GM12878 (cell line): ENCODE measurements around the gene SPCS3. TPM values are rescaled to one million over a fixed set of nuclear protein-coding genes. Genes with fewer than 3 reads are reported as not detected.

Experiments
- ASH2L ChIP-seq: fragments of 300-600, 200-600 bp; sonication (generic); IDR thresholded peaks from 2 replicates; pipeline ENCODE4 v1.6.1; 2017; ENCODE audit warnings: low read depth, mild to moderate bottlenecking, borderline replicate concordance
- CREB1 ChIP-seq: IDR thresholded peaks from 2 replicates; pipeline ENCODE4 v1.6.1; 2012; ENCODE audit warnings: low read depth, mild to moderate bottlenecking, inconsistent platforms
- DPF2 ChIP-seq: fragments of 450-650 bp; IDR thresholded peaks from 2 replicates; pipeline ENCODE4 v1.6.1; 2017; ENCODE audit warnings: mild to moderate bottlenecking
- E4F1 ChIP-seq: fragments of 450-650 bp; IDR thresholded peaks from 2 replicates; pipeline ENCODE4 v1.6.1; 2018; ENCODE audit warnings: borderline replicate concordance, mild to moderate bottlenecking; ENCODE audit not compliant: partially characterized antibody
- GABPA ChIP-seq: IDR thresholded peaks from 2 replicates; pipeline ENCODE4 v1.6.1; 2014; ENCODE audit warnings: antibody characterized with exemption, low read depth, mild to moderate bottlenecking, inconsistent platforms
- GATAD2B ChIP-seq: fragments of 450-650 bp; conservative IDR thresholded peaks from 2 replicates; pipeline ENCODE4 v1.6.1; 2017; ENCODE audit warnings: low read depth, mild to moderate bottlenecking, moderate library complexity
- IKZF1 ChIP-seq: fragments of 450-650 bp; conservative IDR thresholded peaks from 2 replicates; pipeline ENCODE4 v1.6.1; 2017; ENCODE audit warnings: antibody characterized with exemption, mild to moderate bottlenecking
- MYC ChIP-seq: IDR thresholded peaks from 2 replicates; pipeline ENCODE4 v1.6.1; 2011; ENCODE audit warnings: mild to moderate bottlenecking, low read length, moderate library complexity, inconsistent platforms; ENCODE audit not compliant: insufficient read depth, insufficient replicate concordance, insufficient read length, severe bottlenecking
- NFYB ChIP-seq: IDR thresholded peaks from 2 replicates; pipeline ENCODE4 v1.6.1; 2011; ENCODE audit warnings: low read depth, mild to moderate bottlenecking, low read length, improper control_type of control experiment, moderate library complexity; ENCODE audit not compliant: insufficient read depth
- PKNOX1 ChIP-seq: fragments of 450-650 bp; IDR thresholded peaks from 2 replicates; pipeline ENCODE4 v1.6.1; 2016; ENCODE audit warnings: mild to moderate bottlenecking
- PML ChIP-seq: IDR thresholded peaks from 2 replicates; pipeline ENCODE4 v1.6.1; 2012; ENCODE audit warnings: low read length, inconsistent platforms
- RBBP5 ChIP-seq: fragments of 200-600 bp; sonication (generic); conservative IDR thresholded peaks from 2 replicates; pipeline ENCODE4 v1.6.1; 2016
- RUNX3 ChIP-seq: IDR thresholded peaks from 2 replicates; pipeline ENCODE4 v1.6.1; 2012; ENCODE audit warnings: low read length, inconsistent platforms
- SIN3A ChIP-seq: IDR thresholded peaks from 2 replicates; pipeline ENCODE4 v1.6.1; 2012; ENCODE audit warnings: low read depth, low read length, improper control_type of control experiment
- SMARCA5 ChIP-seq: fragments of 450-650 bp; IDR thresholded peaks from 2 replicates; pipeline ENCODE4 v1.6.1; 2017; ENCODE audit warnings: mild to moderate bottlenecking
- SPI1 ChIP-seq: IDR thresholded peaks from 2 replicates; pipeline ENCODE4 v1.6.1; 2011; ENCODE audit warnings: low read depth, mild to moderate bottlenecking, low read length, moderate library complexity, borderline replicate concordance; ENCODE audit not compliant: insufficient read depth
- SREBF1 ChIP-seq: IDR thresholded peaks from 2 replicates; pipeline ENCODE4 v1.6.1; 2012; ENCODE audit warnings: mild to moderate bottlenecking, low read length
- TAF1 ChIP-seq: IDR thresholded peaks from 2 replicates; pipeline ENCODE4 v1.6.1; 2011; ENCODE audit warnings: mild to moderate bottlenecking, low read depth, low read length, borderline replicate concordance
- TCF12 ChIP-seq: IDR thresholded peaks from 2 replicates; pipeline ENCODE4 v1.6.1; 2011; ENCODE audit warnings: low read depth, mild to moderate bottlenecking, low read length
- ZNF217 ChIP-seq: fragments of 450-650 bp; IDR thresholded peaks from 2 replicates; pipeline ENCODE4 v1.6.1; 2017; ENCODE audit warnings: antibody characterized with exemption, mild to moderate bottlenecking
- polyA plus RNA-seq, 11 experiments: library from polyadenylated mRNA; depleted of rRNA in 4 of 11; unstranded in 6 of 11; stranded (reverse) in 5 of 11; fragments of >200 nt; fragmentation: Nextera tagmentation in 4 of 11; fragmentation: Illumina TruSeq in 1 of 11; extraction: Ambion mirVana in 4 of 11; extraction: Trizol in 1 of 11; gene quantifications; 1 replicate in 1 of 11; 2 replicates in 10 of 11; pipeline versions ENCODE4 v1.2.1 to v1.2.3, GENCODE V29; 2011 to 2016; ENCODE audit warnings: inconsistent platforms in 2 of 11, missing spikeins in 2 of 11, low read depth in 1 of 11
- total RNA-seq, 4 experiments: library from RNA; depleted of rRNA in 3 of 4; stranded (reverse); fragments of >200 nt in 3 of 4; fragmentation: Illumina TruSeq in 1 of 4; extraction: Trizol in 1 of 4; gene quantifications; 2 replicates each; pipeline versions ENCODE4 v1.2.1 to v1.2.3, GENCODE V29; 2013 to 2021
- TF ChIP-seq, protein P1 (sequence below): IDR thresholded peaks from 2 replicates; pipeline ENCODE4 v1.6.1; 2012; ENCODE audit warnings: mild to moderate bottlenecking, low read depth, low read length
- TF ChIP-seq, protein P2 (sequence below): IDR thresholded peaks from 2 replicates; pipeline ENCODE4 v1.6.1; 2011; ENCODE audit warnings: borderline replicate concordance, low read depth, mild to moderate bottlenecking, moderate library complexity, low read length; ENCODE audit not compliant: insufficient read depth, poor library complexity, severe bottlenecking

SPCS3 gene
- total and polyA plus RNA-seq, 10 of the 15 experiments (the other 5 are each of a cell fraction or from before 2014, with no cell fraction given), result 50.0 to 151 (median 76.4) TPM

GRCh38 chr4:176319704-176320339 lies at the start of gene SPCS3 (continued):
- TF ChIP-seq PKNOX1 (peak; percentile 11; the same call in 1 of the 2 replicates), CREB1 (peak; percentile 86), NFYB (peak; percentile 92), RUNX3 (peak; percentile 51), ZNF217 (0 out of 2 replicates have a peak, but pooled peaks have one; percentile 19), RBBP5 (peak; percentile 89; the same call in 1 of the 2 replicates), PML (peak; percentile 87), MYC (no peak), DPF2 (peak; percentile 84; the same call in 1 of the 2 replicates), SREBF1 (no peak), GATAD2B (peak; percentile 67; the same call in 1 of the 2 replicates), TAF1 (peak; percentile 65), E4F1 (no peak), SIN3A (peak; percentile 20; the same call in 1 of the 2 replicates), GABPA (no peak), SPI1 (peak; percentile 12; the same call in 1 of the 2 replicates), TCF12 (no peak), ASH2L (peak; percentile 99; the same call in 1 of the 2 replicates), IKZF1 (peak; percentile 91), SMARCA5 (no peak)
- TF ChIP-seq, protein P1, sequence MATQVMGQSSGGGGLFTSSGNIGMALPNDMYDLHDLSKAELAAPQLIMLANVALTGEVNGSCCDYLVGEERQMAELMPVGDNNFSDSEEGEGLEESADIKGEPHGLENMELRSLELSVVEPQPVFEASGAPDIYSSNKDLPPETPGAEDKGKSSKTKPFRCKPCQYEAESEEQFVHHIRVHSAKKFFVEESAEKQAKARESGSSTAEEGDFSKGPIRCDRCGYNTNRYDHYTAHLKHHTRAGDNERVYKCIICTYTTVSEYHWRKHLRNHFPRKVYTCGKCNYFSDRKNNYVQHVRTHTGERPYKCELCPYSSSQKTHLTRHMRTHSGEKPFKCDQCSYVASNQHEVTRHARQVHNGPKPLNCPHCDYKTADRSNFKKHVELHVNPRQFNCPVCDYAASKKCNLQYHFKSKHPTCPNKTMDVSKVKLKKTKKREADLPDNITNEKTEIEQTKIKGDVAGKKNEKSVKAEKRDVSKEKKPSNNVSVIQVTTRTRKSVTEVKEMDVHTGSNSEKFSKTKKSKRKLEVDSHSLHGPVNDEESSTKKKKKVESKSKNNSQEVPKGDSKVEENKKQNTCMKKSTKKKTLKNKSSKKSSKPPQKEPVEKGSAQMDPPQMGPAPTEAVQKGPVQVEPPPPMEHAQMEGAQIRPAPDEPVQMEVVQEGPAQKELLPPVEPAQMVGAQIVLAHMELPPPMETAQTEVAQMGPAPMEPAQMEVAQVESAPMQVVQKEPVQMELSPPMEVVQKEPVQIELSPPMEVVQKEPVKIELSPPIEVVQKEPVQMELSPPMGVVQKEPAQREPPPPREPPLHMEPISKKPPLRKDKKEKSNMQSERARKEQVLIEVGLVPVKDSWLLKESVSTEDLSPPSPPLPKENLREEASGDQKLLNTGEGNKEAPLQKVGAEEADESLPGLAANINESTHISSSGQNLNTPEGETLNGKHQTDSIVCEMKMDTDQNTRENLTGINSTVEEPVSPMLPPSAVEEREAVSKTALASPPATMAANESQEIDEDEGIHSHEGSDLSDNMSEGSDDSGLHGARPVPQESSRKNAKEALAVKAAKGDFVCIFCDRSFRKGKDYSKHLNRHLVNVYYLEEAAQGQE, result no peak
- TF ChIP-seq, protein P2, sequence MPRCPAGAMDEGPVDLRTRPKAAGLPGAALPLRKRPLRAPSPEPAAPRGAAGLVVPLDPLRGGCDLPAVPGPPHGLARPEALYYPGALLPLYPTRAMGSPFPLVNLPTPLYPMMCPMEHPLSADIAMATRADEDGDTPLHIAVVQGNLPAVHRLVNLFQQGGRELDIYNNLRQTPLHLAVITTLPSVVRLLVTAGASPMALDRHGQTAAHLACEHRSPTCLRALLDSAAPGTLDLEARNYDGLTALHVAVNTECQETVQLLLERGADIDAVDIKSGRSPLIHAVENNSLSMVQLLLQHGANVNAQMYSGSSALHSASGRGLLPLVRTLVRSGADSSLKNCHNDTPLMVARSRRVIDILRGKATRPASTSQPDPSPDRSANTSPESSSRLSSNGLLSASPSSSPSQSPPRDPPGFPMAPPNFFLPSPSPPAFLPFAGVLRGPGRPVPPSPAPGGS, result no peak
